Embryonic facial prominence (tissue), 1 donor: ENCODE results near the gene NEIL3.

Experiments used
- DNase-seq: peaks from one replicate; pipeline ENCODE4 v3.0.0-alpha.2; 2016; ENCODE audit errors: extremely low spot score

Gene NEIL3, protein sequence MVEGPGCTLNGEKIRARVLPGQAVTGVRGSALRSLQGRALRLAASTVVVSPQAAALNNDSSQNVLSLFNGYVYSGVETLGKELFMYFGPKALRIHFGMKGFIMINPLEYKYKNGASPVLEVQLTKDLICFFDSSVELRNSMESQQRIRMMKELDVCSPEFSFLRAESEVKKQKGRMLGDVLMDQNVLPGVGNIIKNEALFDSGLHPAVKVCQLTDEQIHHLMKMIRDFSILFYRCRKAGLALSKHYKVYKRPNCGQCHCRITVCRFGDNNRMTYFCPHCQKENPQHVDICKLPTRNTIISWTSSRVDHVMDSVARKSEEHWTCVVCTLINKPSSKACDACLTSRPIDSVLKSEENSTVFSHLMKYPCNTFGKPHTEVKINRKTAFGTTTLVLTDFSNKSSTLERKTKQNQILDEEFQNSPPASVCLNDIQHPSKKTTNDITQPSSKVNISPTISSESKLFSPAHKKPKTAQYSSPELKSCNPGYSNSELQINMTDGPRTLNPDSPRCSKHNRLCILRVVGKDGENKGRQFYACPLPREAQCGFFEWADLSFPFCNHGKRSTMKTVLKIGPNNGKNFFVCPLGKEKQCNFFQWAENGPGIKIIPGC

DNA sequence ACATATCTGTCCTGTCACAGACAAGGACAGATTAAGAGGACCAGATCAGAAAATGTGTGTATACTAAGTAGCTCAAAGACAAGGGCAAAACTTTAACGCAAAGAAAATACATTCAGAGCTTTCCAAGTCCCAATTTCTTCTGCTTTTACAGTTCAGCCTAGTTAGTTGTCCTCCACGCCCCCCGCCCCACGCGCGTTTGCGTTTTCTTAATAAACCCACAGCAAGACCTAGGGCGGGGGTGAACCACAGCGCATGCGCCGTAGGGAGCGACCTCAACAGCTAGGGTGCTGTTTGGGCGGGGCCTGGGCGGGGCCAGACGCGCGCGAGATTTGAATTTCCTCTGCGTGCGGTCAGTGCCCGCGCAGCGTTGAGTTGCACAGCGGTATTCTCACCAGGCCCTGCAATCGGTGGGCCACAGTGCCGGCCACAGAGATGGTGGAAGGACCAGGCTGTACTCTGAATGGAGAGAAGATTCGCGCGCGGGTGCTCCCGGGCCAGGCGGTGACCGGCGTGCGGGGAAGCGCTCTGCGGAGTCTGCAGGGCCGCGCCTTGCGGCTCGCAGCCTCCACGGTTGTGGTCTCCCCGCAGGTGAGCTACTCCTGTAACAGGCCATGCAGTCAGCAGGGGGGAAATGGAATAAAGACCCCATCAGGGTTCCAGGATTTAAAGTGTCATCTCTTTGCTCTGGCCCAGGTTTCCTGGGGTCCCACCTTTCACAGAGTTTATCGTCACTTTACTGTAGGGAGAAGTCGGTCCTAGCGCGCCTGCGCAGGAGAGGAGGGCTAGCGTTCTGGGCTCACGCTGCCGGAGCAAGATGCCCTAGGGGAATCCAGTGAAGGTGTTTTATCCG lies at the start of gene NEIL3:
NEIL3 (plus strand) TSS at position 353 of the 850 bp plus-strand sequence; CDS start at position 433, 80 bp downstream.
- DNase-seq: peak; percentile 60

DNA sequence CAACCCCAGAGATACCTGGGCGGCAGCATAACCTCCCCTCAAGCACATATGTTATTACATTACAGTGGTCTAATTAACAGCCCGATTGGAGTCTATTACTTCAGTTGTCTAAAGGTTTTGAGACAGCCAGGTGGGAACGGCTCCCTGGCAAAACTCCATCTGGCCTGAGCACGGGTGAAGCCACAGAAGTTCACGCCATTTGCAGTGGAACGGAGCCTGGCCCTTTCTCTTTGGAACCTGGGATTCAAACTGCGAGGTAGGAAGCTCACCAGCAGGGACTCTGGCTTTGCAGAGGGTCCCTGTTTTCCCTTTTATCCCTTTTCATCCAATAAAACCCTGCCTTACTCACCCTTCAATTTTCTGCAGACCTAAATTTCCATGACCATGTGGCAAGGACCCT lies 45.9 kb upstream of the NEIL3 start:
- no peak for DNase-seq

DNA sequence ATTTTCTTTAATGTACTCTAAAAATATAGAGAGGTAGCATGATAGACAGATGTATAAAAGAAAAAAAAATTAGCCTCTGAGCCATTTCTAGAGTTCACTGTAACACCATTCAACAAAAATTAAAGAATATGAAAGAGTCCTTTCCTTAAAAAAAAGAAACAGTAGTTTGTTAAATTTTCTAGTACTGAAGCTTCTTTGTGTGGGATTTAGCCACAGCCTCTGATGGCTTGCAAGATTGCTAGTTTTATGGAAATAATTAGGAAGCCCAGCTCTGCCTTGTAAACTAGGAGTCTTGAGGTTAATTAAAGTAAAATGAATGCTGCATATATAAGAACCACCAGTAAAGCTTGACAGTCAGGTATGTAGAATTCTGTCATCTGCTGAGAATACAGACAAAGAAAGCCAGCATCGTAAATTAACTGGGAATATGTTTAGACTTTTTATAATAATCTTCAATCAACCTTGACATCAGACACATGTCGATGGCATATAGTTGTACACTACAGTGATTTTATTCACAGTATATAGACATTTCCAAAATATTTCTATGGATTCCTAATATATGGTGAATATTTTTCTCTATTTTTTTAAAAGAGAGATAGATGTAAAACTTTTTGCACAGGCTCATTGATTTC lies 44.8 kb upstream of the NEIL3 start:
- no peak for DNase-seq

DNA sequence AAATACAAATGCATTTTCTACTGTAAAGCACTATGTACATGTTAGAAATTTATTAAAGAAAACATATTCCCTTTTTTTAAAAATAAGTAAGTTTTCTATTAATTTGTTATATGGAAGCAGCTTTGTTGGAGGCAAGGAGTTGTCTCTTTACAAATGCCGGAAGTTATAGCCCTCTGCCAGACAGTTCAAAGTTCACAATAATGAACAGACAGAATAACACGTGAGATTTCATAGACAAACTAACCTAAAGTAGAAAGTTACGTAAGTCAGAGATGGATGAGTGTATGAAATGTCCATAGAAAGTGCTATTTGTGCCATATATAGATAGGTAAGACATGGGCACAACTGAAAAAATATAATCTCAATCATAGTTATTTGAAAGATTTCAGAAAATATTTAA lies 43.9 kb upstream of the NEIL3 start:
- no peak for DNase-seq

DNA sequence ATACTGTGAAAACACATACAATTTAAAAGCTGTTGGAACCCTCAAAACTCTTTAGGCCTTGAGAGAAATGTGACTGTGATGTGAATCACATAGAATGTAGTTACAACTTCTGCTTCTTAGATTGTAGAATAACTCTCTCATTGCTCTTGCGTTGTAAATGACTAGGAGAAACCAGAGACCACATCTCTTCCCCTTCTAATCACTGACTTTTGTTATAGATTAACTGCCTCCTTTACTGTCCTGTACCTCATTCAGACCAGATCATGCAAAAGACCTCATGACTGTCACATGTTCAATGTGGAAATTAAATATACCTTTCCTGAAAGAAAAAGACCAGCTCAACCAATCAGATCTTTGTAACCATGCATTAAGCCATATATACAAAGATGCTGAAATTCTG lies 43.2 kb upstream of the NEIL3 start:
- no peak for DNase-seq

DNA sequence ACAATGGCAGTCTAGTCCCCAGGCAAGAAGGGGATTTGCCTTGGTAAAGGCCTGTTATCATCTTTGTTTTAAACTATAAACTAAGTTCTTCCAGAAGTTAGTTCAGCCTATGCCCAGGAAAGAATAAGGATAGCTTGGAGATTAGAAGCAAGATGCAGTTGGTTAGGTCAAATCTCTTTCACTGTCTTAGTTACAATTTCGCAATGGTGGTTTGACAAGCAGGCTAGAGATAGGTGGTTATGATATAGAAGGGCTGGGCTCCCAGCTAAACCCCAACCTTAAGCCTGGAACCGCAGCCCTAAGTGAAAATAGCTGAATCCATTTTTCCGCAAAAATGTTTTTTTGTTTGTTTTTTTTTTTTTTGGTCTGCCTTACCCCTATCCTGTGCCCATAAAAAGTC lies 41.8 kb upstream of the NEIL3 start:
- no peak for DNase-seq

DNA sequence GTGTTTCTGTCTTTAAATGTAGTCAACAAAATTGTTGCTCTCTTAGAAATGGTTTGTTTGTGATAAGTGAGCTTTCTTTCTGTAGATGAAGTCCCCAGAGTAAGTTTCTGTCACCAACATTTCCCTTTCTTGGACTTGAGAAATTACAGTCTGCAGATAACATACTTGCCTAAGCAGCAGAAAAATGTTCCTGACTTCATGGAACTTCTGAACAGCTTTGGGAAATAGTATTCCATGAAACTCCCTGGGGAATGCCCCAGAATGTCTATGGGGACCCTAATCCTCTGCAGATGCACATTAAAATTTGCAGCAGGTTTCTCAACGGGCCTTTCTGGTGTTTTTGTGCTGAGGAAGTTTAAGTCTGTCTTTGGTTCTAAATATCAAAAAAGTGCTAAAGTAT lies 38.6 kb upstream of the NEIL3 start:
- no peak for DNase-seq

DNA sequence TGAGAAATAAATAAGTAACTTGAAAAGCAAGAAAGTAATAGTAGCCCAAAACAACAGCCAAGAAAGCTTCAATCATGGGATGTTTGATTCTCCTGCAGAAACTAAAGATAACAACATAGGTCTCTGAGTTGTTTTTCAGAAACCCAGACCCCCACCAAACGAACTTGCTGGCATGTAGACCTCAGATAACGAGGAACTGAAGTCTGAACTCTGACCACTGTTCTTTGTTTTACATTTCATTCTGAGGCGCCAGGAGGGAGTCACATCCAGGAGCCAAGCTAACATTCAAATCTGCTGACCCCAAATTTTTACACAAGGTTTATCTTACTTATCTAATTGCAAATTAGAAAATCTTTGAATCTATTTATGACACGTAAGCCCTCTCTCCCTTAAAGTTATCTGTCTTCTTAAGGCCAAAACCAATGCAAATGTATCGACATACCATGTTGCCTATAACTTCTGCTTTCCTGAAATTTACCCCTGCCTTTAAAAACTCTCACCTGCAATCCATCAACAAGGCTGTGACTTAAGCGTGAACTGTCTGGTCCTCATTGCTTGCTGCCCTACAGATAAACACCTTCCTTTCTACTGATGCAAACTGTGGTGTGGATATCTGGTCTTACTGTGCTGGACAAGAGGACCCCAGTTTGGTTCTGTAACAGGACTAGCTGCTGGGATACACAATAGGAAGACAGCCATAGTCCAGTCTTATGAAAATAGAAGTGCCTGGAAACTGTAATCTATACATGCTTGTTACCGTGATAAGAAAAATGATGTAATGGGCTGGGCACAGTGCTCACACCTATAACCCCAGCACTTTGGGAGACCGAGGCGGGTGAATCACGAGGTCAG lies 37.5 kb upstream of the NEIL3 start:
- DNase-seq: no peak

DNA sequence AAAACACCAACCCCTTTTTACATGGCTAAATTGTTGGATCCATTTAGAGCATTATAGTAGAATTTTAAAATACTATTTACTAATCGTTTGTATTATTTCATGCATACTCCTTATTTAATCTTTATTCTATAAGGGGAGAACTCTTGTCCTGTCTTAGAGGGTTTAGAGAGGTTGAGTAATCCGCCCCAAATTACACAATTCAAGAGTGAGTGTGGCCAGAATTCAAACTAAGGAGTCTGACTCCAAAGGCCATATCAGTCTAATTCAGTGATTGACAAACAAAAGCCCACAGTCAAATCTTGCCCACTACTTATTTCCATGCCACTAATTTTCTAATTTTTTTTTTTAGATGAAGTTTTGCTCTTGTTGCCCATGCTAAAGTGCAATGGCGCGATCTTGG lies 33.7 kb upstream of the NEIL3 start:
- DNase-seq: no peak

DNA sequence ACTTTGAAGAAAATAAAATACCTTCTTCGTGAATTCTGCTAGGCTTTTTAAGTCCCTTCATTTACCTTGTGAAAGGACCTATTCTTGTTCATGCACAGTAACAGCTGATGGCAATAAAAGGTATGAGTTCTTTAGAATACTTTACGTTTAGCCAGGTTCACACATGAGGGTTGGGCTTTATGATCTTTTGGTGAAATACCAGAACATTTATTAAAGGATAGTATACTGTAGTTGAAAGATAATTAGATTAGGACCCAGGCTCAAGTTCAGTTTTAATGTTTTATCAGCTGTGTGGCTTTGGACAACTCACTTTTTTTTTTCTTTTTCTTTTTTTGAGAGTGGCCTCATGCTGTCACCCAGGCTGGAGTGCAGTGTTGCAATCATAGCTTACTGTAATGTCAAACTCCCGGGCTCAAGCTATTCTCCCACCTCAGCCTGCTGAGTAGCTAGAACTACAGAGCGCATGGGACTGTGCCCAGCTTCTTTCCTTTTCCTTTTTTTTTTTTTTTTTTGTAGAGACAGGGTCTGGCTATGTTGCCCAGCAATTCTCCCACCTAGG lies 28.2 kb upstream of the NEIL3 start:
- DNase-seq: no peak

DNA sequence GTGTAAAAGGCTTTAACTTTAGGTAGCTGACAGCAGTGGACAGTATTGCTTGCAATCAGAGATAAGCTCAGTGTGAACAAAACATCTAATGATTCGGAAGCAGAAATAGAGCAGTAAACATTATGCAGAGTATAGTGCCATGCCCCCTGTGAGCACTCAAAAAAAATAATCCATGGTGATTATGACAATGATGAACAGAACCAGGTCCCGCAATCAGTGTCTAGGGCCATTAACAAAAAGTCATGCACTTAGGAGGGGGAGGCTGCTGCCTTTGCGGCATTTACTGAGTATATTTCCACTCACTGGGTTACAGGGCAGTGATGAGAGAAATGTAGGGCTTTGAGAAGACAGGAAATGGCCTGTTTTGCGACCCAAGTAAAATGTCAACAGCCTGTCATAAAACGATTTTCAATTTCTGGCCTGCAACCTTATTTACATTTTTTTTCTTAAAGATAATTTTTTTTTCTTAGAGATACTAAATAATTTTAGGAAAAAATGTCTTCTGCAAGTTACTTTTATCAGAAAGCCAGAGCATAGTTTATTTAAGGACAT lies 27.3 kb upstream of the NEIL3 start:
- DNase-seq: no peak

DNA sequence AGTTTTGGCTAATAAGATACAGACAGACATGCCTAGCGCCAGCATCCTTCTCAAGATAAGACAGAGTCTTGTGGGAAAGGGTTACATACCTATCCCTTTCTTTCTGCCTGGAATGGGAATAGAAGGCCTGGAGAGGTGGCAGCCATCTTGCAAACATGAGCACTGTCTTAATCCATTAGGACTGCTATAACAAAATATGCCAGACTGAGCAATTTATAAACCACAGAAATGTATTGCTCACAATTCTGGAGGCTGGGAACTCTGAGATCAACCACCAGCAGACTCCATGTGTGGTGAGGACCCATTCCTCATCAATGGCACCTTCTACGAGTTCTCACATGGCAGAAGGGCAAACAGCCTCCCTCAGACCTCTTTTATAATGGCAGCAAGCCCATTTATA lies 26.5 kb upstream of the NEIL3 start:
- no peak for DNase-seq

DNA sequence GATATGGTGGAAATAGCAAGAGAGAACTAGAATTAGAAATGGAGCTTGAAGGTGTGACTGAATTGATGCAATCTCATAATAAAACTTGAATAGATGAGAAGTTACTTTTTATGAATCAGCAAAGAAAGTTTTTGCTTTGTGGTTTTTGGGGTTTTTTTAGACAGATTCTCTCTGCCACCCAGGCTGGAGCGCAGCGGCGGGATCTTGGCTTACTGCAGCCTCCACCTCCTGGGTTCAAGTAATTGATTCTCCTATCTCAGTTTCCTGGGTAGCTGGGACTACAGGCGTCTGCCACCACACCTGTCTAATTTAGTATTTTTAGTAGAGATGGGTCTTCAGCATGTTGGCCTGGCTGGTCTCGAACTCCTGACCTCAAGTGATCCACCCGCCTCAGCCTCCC lies 23.7 kb upstream of the NEIL3 start:
- no peak for DNase-seq

DNA sequence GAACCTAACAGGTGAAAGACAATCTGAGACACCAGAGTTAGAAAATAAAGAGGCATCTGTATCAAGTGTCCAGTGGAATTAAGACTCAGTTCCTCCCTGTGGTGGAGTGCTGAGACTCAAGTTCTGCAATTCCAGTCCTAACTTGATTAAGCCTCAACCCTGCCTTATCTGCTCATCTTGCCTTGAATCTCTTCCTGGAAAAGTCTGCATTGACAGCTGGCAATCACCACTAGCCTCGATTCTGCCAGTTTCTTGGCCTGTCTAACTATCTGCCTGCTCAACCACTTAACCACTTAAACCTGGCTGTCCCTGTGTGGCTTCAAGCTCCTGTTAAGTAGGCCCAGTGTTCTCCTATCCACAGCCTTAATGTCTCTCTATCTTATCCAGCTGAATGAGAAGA lies 22.4 kb upstream of the NEIL3 start:
- no peak for DNase-seq

DNA sequence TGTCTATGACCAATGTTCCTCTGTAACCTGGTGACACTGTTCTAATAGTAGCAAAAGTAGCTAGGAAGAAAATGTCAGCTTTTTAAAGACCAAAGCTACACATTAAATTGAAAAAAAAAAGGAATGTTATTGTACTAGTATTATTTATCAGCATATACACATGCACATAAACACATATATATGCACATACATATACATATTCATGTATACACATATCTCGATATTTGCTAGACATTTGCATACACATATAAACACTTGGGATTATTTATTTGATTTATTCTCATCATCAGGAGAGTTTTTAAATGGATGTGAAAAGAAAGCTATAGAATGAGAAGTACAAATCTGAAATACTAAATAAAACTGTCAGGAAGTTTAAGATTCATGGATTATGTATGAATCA lies 21.3 kb upstream of the NEIL3 start:
- no peak for DNase-seq

DNA sequence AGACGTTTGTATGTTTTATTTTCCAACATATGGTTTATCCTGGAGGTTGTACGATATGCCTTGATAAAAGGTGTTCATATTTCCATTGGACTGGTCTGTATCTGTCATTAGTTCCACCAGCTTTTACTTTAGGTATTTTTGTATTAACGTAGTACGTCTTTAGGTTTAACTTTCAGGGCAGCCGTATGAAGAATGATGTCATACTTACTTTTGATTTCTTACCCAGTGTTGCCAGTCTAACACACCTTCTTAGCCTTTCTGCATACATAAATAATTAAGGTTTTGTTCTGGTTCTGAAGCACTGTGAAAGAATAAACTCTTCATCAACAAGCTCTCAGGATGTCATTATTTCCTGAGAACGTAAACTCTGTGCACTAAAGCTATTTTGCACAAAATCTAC lies 18.9 kb upstream of the NEIL3 start:
- DNase-seq: no peak

DNA sequence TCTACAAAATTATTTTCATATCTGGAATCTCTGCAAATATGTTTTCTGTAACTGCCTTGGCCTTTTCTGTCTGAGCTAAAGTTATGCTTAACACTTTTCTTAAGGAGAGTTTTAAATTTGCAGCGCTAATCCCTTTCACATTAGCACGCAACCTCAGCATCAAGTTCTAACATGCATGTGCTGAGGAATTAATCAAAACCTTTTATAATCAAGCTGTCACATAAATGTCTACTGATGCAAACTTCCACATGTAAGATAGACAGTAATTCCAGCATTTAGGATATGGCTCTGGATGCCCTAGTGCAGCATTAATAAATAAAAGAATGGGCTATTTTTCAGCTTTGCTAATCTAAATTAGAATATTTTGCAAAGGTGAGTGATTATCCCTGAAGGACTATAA lies 17.5 kb upstream of the NEIL3 start:
- no peak for DNase-seq

DNA sequence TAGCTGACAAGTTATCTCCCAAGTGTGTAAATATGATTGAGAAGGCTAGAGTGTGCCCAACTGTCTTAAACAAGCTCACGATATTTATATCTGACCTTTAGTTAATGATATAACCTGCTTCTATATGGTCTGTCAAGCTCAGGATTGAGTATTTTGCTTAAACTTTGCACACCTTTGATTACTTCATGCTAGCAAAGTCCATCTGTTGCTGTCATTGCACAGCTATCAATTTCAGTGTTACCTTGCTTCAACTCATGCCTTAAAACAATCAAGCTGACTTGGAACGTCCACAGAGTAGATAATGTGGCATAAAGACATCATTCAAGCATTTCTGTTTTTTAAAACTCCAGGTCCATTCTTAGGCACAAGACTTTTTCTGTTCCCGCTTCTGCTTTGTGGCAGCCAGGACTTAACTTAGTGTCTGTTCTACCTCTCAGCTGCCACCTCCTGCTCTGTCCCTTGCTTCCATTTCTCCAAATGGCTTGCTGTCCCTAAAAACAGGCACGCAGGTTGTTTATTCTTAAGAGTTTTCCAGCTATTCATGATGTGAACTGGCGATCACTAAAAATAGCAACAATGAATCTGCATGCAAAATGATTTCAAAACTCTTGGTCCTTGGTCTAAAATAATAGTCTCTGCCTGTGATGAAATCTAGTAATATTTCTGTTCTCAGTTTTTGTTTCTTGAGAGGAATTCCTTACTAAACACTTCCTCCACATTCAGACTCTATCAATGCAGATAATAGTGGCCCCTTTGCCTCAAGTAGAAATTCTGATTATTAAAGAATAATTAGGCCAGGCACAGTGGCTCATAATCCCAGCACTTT lies 16.3 kb upstream of the NEIL3 start:
- no peak for DNase-seq

DNA sequence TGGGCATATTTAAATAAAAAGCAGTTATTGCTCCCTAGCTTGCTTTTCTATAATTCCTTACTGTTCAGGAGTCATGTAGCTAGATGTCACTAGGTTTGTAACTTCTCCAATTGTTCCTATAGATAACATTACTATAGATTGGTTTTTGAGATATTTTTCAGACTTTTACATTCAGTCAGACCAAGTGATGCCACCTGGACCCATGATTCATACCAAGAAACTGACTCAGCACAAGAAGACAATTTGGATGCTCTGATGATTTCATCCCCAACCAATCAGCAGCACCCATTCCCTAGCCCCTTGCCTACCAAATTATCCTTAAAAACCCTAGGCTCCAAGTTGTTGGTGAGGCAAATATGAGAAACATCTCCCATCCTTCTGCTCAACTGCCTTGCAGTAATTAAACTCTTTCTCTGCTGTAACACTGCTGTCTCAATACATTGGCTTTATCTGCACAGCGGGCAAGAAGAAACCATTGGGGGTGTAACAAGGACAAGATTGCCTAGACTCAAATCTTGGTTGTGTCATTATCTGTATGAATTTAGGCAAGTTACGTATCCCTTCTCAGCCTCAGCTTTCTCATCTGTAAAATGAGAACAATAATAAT lies 11.8 kb upstream of the NEIL3 start:
- no peak for DNase-seq
